NB4 (cell line): Measurements from ENCODE around the gene ZNF341.

Source experiments
- CTCF ChIP-seq: IDR thresholded peaks from one replicate; pipeline ENCODE4 v1.5.1; 2012; ENCODE audit warnings: low read depth, low read length
- MAX ChIP-seq: IDR thresholded peaks from 2 replicates; pipeline ENCODE4 v1.6.1; 2011; ENCODE audit warnings: low read depth, low read length
- MYC ChIP-seq: IDR thresholded peaks from 2 replicates; pipeline ENCODE4 v1.6.1; 2011; ENCODE audit warnings: low read depth, low read length
- POLR2A ChIP-seq: IDR thresholded peaks from 2 replicates; pipeline ENCODE4 v1.6.1; 2011; ENCODE audit warnings: mild to moderate bottlenecking; ENCODE audit not compliant: insufficient read length; ENCODE audit errors: extremely low read depth

GRCh38 chr20:33788351-33789049, 56.7 kb downstream of the ZNF341 start:
- no peak for TF ChIP-seq POLR2A
- no peak for TF ChIP-seq CTCF
- TF ChIP-seq MAX, result no peak
- TF ChIP-seq MYC, result no peak
